Gastroesophageal sphincter (tissue), 4 donors: ENCODE data around the gene RPL29. TPM values are rescaled to one million over a fixed set of nuclear protein-coding genes. Genes with fewer than 3 reads are reported as not detected.
"Not testable (repeated sequence)": the region's sequence is repeated elsewhere in the genome, so short reads cannot be mapped to it uniquely, and the experiment has no call there.

Experiments used
- ATAC-seq: fragments of 150-250 bp; one replicate; pipeline ENCODE4 v1.9.1; 2016; ENCODE audit warnings: mild to moderate bottlenecking, moderate library complexity
- H3K27ac ChIP-seq, 4 donors: fragments of 200-600 bp; sonication (generic) in 3 of 4; 1 replicate in 3 of 4; 2 replicates in 1 of 4; pipeline ENCODE4 v1.5.1; 2016 to 2019
- H3K27me3 ChIP-seq: fragments of 200-600 bp; sonication (generic); one replicate; pipeline ENCODE4 v1.5.1; 2019
- H3K36me3 ChIP-seq, 2 donors: fragments of 200-600 bp; sonication (generic); one replicate each; pipeline ENCODE4 v1.5.1; 2019; ENCODE audit warnings: control low read depth in 1 of 2
- H3K4me1 ChIP-seq, 3 donors: fragments of 200-600 bp; sonication (generic); 1 replicate in 2 of 3; 2 replicates in 1 of 3; pipeline ENCODE4 v1.5.1; 2016 to 2019; ENCODE audit warnings: control low read depth in 2 of 3
- H3K4me3 ChIP-seq, 2 donors: fragments of 200-600 bp; sonication (generic); one replicate each; pipeline ENCODE4 v1.5.1; 2019; ENCODE audit warnings: mild to moderate bottlenecking in 1 of 2, moderate library complexity in 1 of 2
- H3K9me3 ChIP-seq, 3 donors: fragments of 200-600 bp; sonication (generic); one replicate each; pipeline ENCODE4 v1.5.1; 2017 to 2019; ENCODE audit warnings: control low read depth in 2 of 3
- EP300 ChIP-seq: sonication (generic); formaldehyde crosslinking; IDR thresholded peaks from one replicate; pipeline ENCODE4 v1.6.1; 2017; ENCODE audit warnings: antibody characterized with exemption, mild to moderate bottlenecking
- POLR2A ChIP-seq, 2 donors: fragments of 450-650 bp; IDR thresholded peaks; one replicate each; pipeline ENCODE4 v1.6.1; 2017; ENCODE audit warnings: antibody characterized with exemption in 2 of 2, mild to moderate bottlenecking in 2 of 2, moderate library complexity in 1 of 2
- POLR2AphosphoS5 ChIP-seq: sonication (generic); formaldehyde crosslinking; IDR thresholded peaks from one replicate; pipeline ENCODE4 v1.6.1; 2017; ENCODE audit warnings: antibody characterized with exemption
- WGBS, 2 donors: methylation state at CpG; one replicate each; pipeline ENCODE4 v1.1.5; 2018; ENCODE audit warnings: low coverage in 1 of 2; 5-methylcytosine and 5-hydroxymethylcytosine counted together
- total RNA-seq, 4 donors: library from RNA; depleted of rRNA; stranded (reverse); fragments of >200 nt; gene quantifications; one replicate each; pipeline ENCODE4 v1.1.0, GENCODE V29; 2016
- TF ChIP-seq, protein P1 (sequence below), 4 experiments: fragments of 200-600 bp in 2 of 4; fragments of 450-650 bp in 2 of 4; sonication (generic) in 1 of 4; IDR thresholded peaks; one replicate each; pipeline ENCODE4 v1.5.1; 2017 to 2019; ENCODE audit warnings: antibody characterized with exemption in 4 of 4, mild to moderate bottlenecking in 2 of 4, moderate library complexity in 2 of 4

The RPL29 gene
- total RNA-seq, 4 donors from 2014 or later: 775 to 1,945 (median 1,298) TPM

DNA sequence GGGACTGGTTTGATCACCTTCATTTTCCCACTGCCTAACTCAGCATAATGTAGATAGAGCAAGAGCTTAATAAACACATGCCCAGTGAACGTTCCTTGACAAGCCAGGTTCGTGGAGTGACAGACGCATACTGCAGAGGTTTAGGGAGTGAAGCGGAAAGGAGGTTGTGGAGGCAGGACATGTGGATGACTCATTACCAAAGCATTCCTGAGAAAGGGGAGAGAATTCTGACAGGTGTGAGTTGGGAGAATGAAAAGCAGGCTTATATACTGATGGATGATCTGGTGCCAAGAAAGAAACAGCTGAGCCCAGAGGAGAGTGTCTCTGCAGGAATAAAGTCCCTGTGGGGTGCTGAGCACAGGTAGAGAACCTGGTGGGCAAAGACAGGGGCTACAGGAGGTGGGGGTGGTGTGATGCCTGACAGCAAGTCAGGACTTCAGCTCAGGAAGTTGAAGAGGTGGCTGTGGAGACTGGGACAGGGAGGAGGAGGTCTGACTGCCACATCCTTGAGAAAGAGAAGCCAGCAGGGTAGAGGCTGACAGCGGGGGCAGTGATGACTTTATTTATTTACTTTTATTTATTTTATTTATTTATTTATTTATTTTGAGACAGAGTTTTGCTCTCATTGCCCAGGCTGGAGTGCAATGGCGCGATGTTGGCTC is 2.4 kb upstream of the RPL29 start:
- WGBS, 2 donors: 35 to 57% methylated on average over 6 of the region's 7 CpGs
- no peaks in the 10 kb centered on the region for H3K9me3 ChIP-seq
- H3K4me3 ChIP-seq: no peak overlapping the region
- no peak for ATAC-seq
- TF ChIP-seq, protein P1, sequence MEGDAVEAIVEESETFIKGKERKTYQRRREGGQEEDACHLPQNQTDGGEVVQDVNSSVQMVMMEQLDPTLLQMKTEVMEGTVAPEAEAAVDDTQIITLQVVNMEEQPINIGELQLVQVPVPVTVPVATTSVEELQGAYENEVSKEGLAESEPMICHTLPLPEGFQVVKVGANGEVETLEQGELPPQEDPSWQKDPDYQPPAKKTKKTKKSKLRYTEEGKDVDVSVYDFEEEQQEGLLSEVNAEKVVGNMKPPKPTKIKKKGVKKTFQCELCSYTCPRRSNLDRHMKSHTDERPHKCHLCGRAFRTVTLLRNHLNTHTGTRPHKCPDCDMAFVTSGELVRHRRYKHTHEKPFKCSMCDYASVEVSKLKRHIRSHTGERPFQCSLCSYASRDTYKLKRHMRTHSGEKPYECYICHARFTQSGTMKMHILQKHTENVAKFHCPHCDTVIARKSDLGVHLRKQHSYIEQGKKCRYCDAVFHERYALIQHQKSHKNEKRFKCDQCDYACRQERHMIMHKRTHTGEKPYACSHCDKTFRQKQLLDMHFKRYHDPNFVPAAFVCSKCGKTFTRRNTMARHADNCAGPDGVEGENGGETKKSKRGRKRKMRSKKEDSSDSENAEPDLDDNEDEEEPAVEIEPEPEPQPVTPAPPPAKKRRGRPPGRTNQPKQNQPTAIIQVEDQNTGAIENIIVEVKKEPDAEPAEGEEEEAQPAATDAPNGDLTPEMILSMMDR (IDR thresholded peaks at IDR 0.05): no peak
- no peak for TF ChIP-seq POLR2AphosphoS5
- TF ChIP-seq EP300: no peak
- TF ChIP-seq POLR2A (IDR thresholded peaks at IDR 0.05): no peak
- peaks cover 0 to 20% of the 10 kb centered on the region in 2 donors for H3K36me3 ChIP-seq
- no peak overlapping the region for H3K27ac ChIP-seq
- H3K27me3 ChIP-seq: peaks cover 32% of the 10 kb centered on the region
- peaks cover 0 to 36% (median 12%) of the 10 kb centered on the region in 3 donors for H3K4me1 ChIP-seq

DNA sequence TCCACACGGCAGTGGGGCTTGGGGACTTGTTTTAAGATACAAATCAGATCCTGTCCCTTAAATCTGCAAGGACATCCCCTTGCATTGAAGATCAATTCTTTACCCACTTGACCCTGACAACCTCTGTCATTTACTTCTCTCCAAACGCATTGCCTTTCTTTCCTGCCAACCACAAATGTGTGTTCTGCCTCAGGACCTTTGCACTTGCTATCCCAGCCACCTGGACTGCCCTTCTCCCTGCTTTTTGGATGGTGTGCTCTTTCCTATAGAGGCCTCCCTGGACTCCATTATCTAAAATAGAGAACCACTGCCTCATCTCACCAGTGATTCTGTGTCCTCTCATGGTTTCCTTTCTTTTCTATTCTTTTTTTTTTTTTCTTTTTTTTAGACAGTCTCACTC is 1.5 kb upstream of the RPL29 start:
- 22 to 47% methylated on average over 1 to 2 of the region's 2 CpGs for WGBS, 2 donors
- Histone ChIP-seq H3K27me3 (peaks cover 32% of the 10 kb centered on the region), H3K4me3 (no peak overlapping the region), H3K36me3 (peaks cover 0 to 29% of the 10 kb centered on the region in 2 donors), H3K4me1 (peaks cover 0 to 43% (median 12%) of the 10 kb centered on the region in 3 donors), H3K9me3 (no peaks in the 10 kb centered on the region), H3K27ac (no peak overlapping the region)
- no peak for ATAC-seq
- TF ChIP-seq POLR2A (IDR thresholded peaks at IDR 0.05) (no peak), EP300 (no peak), POLR2AphosphoS5 (no peak)
- TF ChIP-seq, protein P1 (IDR thresholded peaks at IDR 0.05): no peak

DNA sequence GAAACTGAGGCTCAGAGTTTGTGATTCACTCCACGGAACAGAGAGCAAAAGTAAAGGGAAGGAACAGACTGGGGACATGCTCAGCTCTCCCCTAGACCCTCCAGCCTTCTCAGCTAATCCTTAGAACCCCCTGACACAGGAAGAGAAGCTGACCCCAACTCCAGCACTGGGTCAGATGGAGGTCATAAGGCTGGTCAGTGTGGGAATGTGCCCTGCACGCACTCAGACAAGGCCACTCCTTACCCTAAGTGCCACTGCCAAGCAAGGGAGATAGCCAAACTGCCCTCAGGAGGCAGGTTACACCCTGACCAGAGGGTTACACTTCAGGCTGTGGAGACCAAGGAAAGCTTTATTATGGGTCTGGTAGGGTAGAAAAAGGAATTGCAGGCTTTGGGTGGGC is 1.2 kb downstream of the RPL29 start:
- peak overlapping the region in 1 of 2 donors; percentile 83 for H3K4me3 ChIP-seq
- TF ChIP-seq POLR2A (IDR thresholded peaks at IDR 0.05): no peak
- TF ChIP-seq EP300: no peak
- TF ChIP-seq, protein P1 (IDR thresholded peaks at IDR 0.05): no peak
- TF ChIP-seq POLR2AphosphoS5: no peak
- 67% methylated on average over 1 of the region's 2 CpGs; no CpG with 5 or more reads in 1 of the 2 donors for WGBS, 2 donors
- H3K27ac ChIP-seq: peak overlapping the region in 2 of 4 donors; percentile 89 to 92
- peaks cover 17% of the 10 kb centered on the region for H3K27me3 ChIP-seq
- H3K9me3 ChIP-seq: no peaks in the 10 kb centered on the region
- H3K36me3 ChIP-seq: peaks cover 0 to 41% of the 10 kb centered on the region in 2 donors
- H3K4me1 ChIP-seq: peaks cover 0 to 51% (median 13%) of the 10 kb centered on the region in 3 donors
- no peak for ATAC-seq

DNA sequence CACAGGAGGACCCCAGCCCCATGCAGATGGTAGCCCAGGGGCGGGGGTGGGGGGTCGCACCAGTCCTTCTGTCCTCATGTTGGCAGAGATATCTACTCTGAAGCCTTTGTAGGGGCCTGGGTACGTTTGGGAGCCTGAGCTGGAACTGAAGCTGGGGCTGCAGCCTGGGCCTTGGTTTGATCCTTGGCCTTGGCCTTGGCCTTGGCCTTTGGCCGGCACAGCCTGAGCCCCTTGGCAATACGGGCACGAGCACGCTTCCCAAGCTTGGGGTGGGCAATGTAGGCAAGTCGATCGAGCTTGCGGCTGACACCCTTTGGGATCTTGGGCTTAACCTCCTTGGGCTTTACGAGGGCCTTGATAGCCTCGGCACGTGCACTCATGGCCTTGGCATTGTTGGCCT is 2.0 kb downstream of the RPL29 start:
- H3K4me1 ChIP-seq: peaks cover 0 to 58% (median 15%) of the 10 kb centered on the region in 3 donors
- WGBS, 2 donors: 70% methylated on average over 2 of the region's 13 CpGs; no CpG with 5 or more reads in 1 of the 2 donors
- not testable (repeated sequence) for ATAC-seq

DNA sequence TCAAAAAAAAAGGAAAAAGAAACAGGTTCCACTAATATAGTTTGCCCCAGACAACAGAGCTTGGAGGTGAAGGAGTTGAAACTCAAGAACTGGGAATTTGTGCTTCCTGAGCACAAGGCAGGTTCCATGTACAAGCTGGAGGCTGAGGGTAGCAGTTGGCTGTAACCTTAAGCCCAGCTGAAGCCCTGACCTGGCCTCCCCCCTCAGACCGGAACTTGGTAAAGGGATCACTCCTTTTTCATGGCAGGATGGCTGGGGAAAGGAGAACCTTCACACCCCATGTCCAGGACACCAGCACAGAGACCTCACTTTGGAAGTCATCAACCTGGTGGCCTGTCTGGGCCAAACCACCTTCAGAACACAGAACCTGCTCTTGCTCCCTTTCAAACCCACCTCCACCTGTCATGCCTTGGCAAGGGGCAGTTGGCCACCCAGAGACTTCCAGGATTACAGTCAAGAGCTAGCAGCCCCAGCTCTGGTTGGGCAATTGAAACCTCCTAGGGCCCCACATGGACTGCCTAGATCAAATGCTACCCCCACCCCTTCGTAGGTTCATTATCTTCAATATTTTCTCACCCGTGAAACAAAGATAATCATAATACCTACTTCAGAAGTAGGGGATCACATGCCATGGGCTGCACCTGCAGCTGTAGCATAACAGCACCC is 3.5 kb downstream of the RPL29 start:
- TF ChIP-seq, protein P1 (IDR thresholded peaks at IDR 0.05): no peak
- TF ChIP-seq EP300 (no peak), POLR2A (IDR thresholded peaks at IDR 0.05) (no peak), POLR2AphosphoS5 (no peak)
- no peaks in the 10 kb centered on the region for H3K9me3 ChIP-seq
- no peak overlapping the region for H3K27ac ChIP-seq
- peaks cover 0 to 41% of the 10 kb centered on the region in 2 donors for H3K36me3 ChIP-seq
- H3K4me3 ChIP-seq: no peak overlapping the region
- 69% methylated on average over 2 of the region's 3 CpGs; no CpG with 5 or more reads in 1 of the 2 donors for WGBS, 2 donors
- ATAC-seq: no peak
- H3K4me1 ChIP-seq: peaks cover 0 to 58% (median 15%) of the 10 kb centered on the region in 3 donors
- H3K27me3 ChIP-seq: no peaks in the 10 kb centered on the region

More for the DNA sequence above, 2.0 kb downstream of the RPL29 start:
- not testable (repeated sequence) for H3K4me3 ChIP-seq, H3K9me3 ChIP-seq, H3K27ac ChIP-seq
- Histone ChIP-seq H3K36me3 (peaks cover 0 to 41% of the 10 kb centered on the region in 2 donors), H3K27me3 (peaks cover 10% of the 10 kb centered on the region)

DNA sequence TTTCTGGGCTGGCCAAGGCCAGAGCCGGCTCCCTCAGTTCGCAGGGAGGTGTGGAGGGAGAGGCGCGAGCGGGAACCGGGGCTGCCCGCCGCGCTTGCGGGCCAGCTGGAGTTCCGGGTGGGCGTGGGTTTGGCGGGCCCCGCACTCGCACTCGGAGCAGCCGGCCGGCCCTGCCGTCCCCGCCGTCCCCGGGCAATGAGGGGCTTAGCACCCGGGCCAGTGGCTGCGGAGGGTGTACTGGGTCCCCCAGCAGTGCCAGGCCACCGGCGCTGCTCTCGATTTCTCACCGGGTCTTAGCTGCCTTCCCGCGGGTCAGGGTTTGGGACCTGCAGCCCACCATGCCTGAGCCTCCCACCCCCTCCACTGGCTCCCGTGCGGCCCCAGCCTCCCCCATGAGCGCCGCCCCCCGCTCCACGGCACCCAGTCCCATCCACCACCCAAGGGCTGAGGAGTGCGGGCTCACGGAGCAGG is 5.2 kb downstream of the RPL29 start:
- H3K36me3 ChIP-seq: peaks cover 0 to 41% of the 10 kb centered on the region in 2 donors
- H3K27ac ChIP-seq: peak overlapping the region in 3 of 4 donors; percentile 49 to 54 (median 51)
- not testable (repeated sequence) for H3K9me3 ChIP-seq, H3K27me3 ChIP-seq, ATAC-seq, H3K4me3 ChIP-seq
- peaks cover 0 to 53% (median 15%) of the 10 kb centered on the region in 3 donors for H3K4me1 ChIP-seq
- no CpG with 5 or more reads among the region's 38 CpGs for WGBS, 2 donors
